Stimulated activated CD8-positive, alpha-beta memory T cell treated with anti-CD3 and anti-CD28 coated beads, Interleukin-12 subunit alpha, Interleukin-12 subunit beta, amount 100 ng/mL, for 24 hours (primary cell): ENCODE measurements around the gene CDH16.
"Not testable (repeated sequence)": the region's sequence is repeated elsewhere in the genome, so short reads cannot be mapped to it uniquely, and the experiment has no call there.

Source experiments
- DNase-seq: peaks from one replicate; pipeline ENCODE4 v3.0.0-alpha.2; 2020; ENCODE audit errors: extremely low read depth

The CDH16 gene, protein sequence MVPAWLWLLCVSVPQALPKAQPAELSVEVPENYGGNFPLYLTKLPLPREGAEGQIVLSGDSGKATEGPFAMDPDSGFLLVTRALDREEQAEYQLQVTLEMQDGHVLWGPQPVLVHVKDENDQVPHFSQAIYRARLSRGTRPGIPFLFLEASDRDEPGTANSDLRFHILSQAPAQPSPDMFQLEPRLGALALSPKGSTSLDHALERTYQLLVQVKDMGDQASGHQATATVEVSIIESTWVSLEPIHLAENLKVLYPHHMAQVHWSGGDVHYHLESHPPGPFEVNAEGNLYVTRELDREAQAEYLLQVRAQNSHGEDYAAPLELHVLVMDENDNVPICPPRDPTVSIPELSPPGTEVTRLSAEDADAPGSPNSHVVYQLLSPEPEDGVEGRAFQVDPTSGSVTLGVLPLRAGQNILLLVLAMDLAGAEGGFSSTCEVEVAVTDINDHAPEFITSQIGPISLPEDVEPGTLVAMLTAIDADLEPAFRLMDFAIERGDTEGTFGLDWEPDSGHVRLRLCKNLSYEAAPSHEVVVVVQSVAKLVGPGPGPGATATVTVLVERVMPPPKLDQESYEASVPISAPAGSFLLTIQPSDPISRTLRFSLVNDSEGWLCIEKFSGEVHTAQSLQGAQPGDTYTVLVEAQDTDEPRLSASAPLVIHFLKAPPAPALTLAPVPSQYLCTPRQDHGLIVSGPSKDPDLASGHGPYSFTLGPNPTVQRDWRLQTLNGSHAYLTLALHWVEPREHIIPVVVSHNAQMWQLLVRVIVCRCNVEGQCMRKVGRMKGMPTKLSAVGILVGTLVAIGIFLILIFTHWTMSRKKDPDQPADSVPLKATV

GRCh38 chr16:66918803-66919568 is at the start of gene CDH16:
CDH16 (minus strand) TSS chr16:66918885; CDS start chr16:66918065, 820 bp downstream.
- no peak for DNase-seq

GRCh38 chr16:66964049-66964448 is 45.4 kb upstream of the CDH16 start:
- DNase-seq: no peak

GRCh38 chr16:66961914-66962313 is 43.2 kb upstream of the CDH16 start:
- DNase-seq: no peak

DNA sequence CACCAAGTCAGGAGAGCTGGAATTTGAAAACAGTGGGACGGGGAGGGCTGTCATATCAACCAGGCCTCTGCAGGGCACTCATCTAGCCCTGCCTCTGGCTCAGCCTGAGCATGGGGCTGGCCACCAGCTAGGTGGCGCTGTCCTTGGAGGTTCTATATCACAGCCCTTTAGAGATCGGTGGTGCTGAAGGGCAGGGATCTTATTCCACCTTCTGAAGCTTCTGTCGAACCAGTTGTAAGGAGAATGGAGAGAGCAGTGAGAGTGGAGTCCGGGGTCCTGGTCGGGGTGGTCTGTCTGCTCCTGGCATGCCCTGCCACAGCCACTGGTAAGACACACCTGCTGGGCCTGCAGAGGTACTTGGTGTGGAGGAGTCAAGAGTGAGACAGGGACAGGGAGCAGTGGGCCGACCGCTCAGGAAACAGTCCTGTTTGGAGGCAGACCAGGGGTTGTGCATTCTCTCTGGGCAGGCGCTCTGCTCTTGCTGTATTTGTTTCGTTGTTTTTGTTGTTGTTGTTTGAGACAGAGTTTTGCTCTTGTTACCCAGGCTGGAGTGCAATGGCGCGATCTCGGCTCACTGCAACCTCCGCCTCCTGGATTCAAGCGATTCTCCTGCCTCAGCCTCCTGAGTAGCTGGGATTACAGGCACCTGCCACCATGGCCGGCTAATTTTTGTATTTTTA is 42.5 kb upstream of the CDH16 start, which contains the start of gene CES3:
CES3 (plus strand) TSS at position 202 of the 680 bp plus-strand sequence; CDS start at position 244, 42 bp downstream.
- no peak for DNase-seq

GRCh38 chr16:66960270-66960669 is 41.6 kb upstream of the CDH16 start:
- DNase-seq: no peak

GRCh38 chr16:66959704-66960161 is 41.0 kb upstream of the CDH16 start:
- DNase-seq: no peak

- DNase-seq: no peak
Measured at GRCh38 chr16:66958857-66959703, 40.4 kb upstream of the CDH16 start.

GRCh38 chr16:66956154-66956457 is 37.4 kb upstream of the CDH16 start:
- DNase-seq: not testable (repeated sequence)

DNA sequence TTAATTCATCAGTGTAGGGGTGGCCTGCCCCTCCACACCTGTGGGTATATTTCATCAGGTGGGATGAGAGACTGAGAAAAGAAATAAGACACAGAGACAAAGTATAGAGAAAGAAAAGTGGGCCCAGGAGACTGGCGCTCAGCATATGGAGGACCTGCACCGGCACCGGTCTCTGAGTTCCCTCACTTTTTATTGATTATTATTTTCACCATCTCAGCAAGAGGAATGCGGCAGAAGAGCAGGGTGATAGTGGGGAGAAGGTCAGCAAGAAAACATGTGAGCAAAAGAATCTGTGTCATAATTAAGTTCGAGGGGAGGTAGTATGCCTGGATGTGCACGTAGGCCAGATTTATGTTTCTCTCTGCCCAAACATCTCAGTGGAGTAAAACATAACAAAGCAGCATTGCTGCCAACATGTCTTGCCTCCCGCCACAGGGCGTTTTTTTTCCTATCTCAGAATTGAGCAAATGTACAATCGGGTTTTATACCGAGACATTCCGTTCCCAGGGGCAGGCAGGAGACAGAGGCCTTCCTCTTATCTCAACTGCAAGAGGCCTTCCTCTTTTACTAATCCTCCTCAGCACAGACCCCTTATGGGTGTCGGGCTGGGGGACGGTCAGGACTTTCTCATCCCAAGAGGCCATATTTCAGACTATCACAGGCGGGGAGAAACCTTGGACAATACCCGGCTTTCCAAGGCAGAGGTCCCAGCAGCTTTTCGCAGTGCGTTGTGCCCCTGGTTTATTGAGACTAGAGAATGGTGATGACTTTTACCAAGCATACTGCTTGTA is 36.9 kb upstream of the CDH16 start:
- DNase-seq: not testable (repeated sequence)

DNA sequence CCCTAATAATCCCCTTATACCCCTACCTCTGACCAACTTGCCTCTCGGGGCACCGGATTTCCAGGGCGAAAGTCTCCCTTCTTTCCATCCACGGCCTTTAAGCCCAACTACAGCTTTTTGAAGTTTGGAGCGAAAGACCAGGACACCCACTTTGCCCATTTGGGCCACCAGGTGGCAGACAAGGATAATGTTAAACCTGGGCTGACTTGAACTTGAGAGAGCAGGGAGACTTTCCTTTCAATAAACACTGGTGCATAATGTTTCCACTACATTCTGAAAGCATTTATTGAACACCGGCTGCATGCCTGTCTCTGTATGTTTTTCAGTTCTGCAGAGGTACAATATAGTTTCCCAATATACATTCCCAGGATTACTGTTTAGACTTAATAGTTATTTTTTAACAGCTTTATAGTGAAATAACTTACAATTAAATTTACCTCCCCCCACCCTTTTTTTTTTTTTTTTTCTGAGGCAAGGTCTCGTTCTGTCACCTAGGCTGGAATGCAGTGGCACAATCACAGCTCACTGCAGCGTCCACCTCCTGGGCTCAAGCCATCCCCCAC is 35.5 kb upstream of the CDH16 start:
- DNase-seq: peak; percentile 34

- DNase-seq: no peak
Measured at GRCh38 chr16:66953462-66954096, 34.9 kb upstream of the CDH16 start.

GRCh38 chr16:66952430-66953110 is 33.9 kb upstream of the CDH16 start:
- no peak for DNase-seq

- no peak for DNase-seq
Measured at GRCh38 chr16:66950971-66951790, 32.5 kb upstream of the CDH16 start.

- DNase-seq: no peak
Measured at GRCh38 chr16:66950437-66950836, 31.8 kb upstream of the CDH16 start.

DNA sequence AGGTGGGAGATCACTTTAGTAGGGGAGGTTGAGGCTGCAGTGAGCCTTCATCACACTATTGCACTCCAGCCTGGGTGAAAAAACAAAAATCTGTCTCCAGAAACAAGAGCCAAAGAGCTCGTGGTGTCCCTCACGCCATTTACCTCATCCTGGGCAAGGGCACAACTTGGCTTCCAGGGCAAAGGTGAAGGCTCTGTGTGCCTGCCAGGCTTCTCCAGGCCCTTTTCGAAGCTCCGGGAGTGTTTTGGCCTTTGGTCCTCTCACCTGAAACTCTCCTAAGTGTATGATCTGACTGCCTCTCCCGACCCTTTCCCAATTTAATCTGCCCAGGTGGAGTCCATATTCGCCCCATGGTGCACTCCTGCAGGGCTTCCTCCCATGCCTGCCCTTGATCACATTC is 30.8 kb upstream of the CDH16 start:
- DNase-seq: no peak

DNA sequence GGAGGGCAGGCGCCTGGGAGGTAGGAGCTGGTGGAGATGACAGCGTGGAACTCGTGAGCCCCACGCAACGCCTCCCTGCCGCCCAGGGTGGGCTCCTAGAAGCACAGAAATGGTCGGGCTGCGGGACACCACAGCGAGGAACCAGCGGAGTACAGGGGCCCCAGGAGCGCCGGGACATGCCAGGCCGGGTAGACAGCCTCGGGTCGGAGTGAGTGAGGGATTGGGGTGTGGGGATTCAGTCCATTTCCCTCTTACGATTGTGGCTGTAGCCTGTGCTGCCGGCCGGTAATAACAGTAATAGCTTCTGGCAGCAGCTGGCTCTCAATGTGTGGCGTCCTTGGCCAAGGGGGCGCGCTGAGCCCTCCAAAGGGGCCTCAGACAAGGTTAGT is 30.1 kb upstream of the CDH16 start:
- no peak for DNase-seq

- no peak for DNase-seq
Measured at GRCh38 chr16:66948134-66948836, 29.6 kb upstream of the CDH16 start.
